Esophagus mucosa (tissue), 1 donor: ENCODE data around the gene RPL35. TPM values are rescaled to one million over a fixed set of nuclear protein-coding genes. Genes with fewer than 3 reads are reported as not detected.

Experiments used
- ATAC-seq: fragments of 200-7000 bp; cut with Tn5 transposase; one replicate; pipeline ENCODE4 v1.9.1; 2020
- total RNA-seq: library from RNA; stranded (reverse); gene quantifications from one replicate; pipeline ENCODE4 v1.2.4, GENCODE V29; 2023
- donor health status: DM: yes; HTN: yes; CAD: no.

RPL35 gene
- total RNA-seq, result 1,741 TPM

GRCh38 chr9:124861342-124862229 is at the start of gene RPL35, which contains the start of gene ARPC5L:
RPL35 (minus strand) TSS chr9:124861957; CDS start chr9:124861912, 45 bp downstream.
ARPC5L (plus strand) TSS chr9:124862130; CDS start chr9:124869291, 7,161 bp downstream.
- ATAC-seq, result peak; percentile 92

- no peak for ATAC-seq
These were observed 46.3 kb upstream of the RPL35 start for GRCh38 chr9:124908098-124908497.

- ATAC-seq, result no peak
These were observed 45.2 kb upstream of the RPL35 start for GRCh38 chr9:124906966-124907365.

GRCh38 chr9:124899845-124900244 is 38.1 kb upstream of the RPL35 start:
- peak; percentile 74 for ATAC-seq

- no peak for ATAC-seq
These were observed 36.1 kb upstream of the RPL35 start for GRCh38 chr9:124897570-124898460.

- peak; percentile 52 for ATAC-seq
These were observed 33.0 kb upstream of the RPL35 start for GRCh38 chr9:124894741-124895170.

GRCh38 chr9:124894035-124894740 is 32.4 kb upstream of the RPL35 start:
- ATAC-seq, result no peak

- no peak for ATAC-seq
These were observed 28.4 kb upstream of the RPL35 start for GRCh38 chr9:124890179-124890578.

GRCh38 chr9:124889006-124889405 is 27.2 kb upstream of the RPL35 start:
- ATAC-seq, result no peak

GRCh38 chr9:124887832-124888231 is 26.1 kb upstream of the RPL35 start:
- no peak for ATAC-seq

GRCh38 chr9:124886866-124887492 is 25.2 kb upstream of the RPL35 start:
- ATAC-seq, result no peak

GRCh38 chr9:124886461-124886860 is 24.7 kb upstream of the RPL35 start:
- ATAC-seq, result no peak

GRCh38 chr9:124885551-124885950 is 23.8 kb upstream of the RPL35 start:
- ATAC-seq, result no peak

GRCh38 chr9:124884376-124884775 is 22.6 kb upstream of the RPL35 start:
- no peak for ATAC-seq

- no peak for ATAC-seq
These were observed 20.5 kb upstream of the RPL35 start for GRCh38 chr9:124882231-124882630.

GRCh38 chr9:124881138-124881743 is 19.5 kb upstream of the RPL35 start:
- ATAC-seq, result no peak

GRCh38 chr9:124880501-124880900 is 18.7 kb upstream of the RPL35 start:
- no peak for ATAC-seq

GRCh38 chr9:124879226-124879625 is 17.5 kb upstream of the RPL35 start:
- no peak for ATAC-seq

GRCh38 chr9:124878518-124878917 is 16.8 kb upstream of the RPL35 start:
- no peak for ATAC-seq

GRCh38 chr9:124878021-124878420 is 16.3 kb upstream of the RPL35 start:
- ATAC-seq, result no peak

- ATAC-seq, result no peak
These were observed 15.4 kb upstream of the RPL35 start for GRCh38 chr9:124877021-124877782.
